Measurements from ENCODE around the gene CAPN5. TPM values are rescaled to one million over a fixed set of nuclear protein-coding genes. Genes with fewer than 3 reads are reported as not detected.

Gene CAPN5
- total and polyA plus RNA-seq, 4 donors = 10.7 to 43.1 (median 28.2) TPM

DNA sequence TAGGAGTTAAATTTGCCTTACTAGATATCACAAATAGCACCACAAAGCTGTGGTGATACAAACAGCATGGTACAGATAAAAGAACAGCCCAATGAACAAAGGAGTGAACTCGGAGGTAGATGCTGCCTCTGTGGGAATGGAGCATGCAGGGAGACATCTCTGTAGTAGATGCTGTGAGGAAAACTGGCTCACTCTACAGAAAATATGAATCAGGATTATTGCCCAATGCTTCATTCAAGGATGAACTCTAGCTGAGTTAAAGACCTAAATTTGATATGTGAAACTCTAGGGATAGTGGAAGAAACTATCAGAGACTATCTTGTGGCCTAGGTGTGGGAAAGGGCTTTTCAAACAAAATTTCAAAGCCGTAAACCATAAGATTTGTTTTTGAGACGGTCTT is 15.3 kb upstream of the CAPN5 start:
- Histone ChIP-seq H3K4me1 (ENCODE audit: control insufficient read depth, insufficient read depth, low read length) (peaks cover 16% of the 10 kb centered on the region), H3K27ac (ENCODE audit: low read depth, low read length) (no peak overlapping the region), H3K27me3 (ENCODE audit: control insufficient read depth, insufficient read depth, low read length) (no peaks in the 10 kb centered on the region), H3K9me3 (ENCODE audit: control insufficient read depth, insufficient read depth, low read length) (peaks cover 2% of the 10 kb centered on the region), H3K36me3 (ENCODE audit: control insufficient read depth, insufficient read depth, low read length) (no peaks in the 10 kb centered on the region), H3K4me3 (ENCODE audit: low read depth, low read length) (no peak overlapping the region)
- 95% methylated on average over 2 of the region's 3 CpGs for WGBS (ENCODE audit: insufficient coverage)
- DNase-seq (ENCODE audit: low read depth in 4 of 6, low spot score in 6 of 6) = no peak

DNA sequence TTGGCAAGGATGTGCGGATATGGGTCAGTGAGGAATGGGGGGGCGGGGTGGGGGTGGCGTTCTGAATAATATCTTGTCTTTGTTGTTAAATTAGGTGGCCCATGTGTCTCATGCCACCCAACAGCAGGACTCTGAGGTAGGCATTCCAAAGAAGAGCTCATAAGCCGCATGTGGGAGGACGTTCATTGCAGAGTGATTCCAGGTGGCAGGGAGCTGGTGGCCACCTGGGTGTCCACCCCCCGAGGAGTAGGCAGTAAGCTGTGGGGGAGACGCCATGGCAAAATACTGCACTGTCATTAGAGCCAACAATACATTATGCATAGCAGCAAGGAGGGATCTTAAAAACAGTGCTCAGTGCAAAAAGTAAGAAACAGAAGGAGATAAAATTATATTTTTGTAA is 14.3 kb upstream of the CAPN5 start:
- Histone ChIP-seq H3K4me1 (ENCODE audit: control insufficient read depth, insufficient read depth, low read length) (peaks cover 11% of the 10 kb centered on the region), H3K36me3 (ENCODE audit: control insufficient read depth, insufficient read depth, low read length) (no peaks in the 10 kb centered on the region), H3K27me3 (ENCODE audit: control insufficient read depth, insufficient read depth, low read length) (no peaks in the 10 kb centered on the region), H3K27ac (ENCODE audit: low read depth, low read length) (no peak overlapping the region), H3K9me3 (ENCODE audit: control insufficient read depth, insufficient read depth, low read length) (peaks cover 2% of the 10 kb centered on the region), H3K4me3 (ENCODE audit: low read depth, low read length) (no peak overlapping the region)
- 95% methylated on average over 3 of the region's 7 CpGs for WGBS (ENCODE audit: insufficient coverage)
- DNase-seq (ENCODE audit: low read depth in 4 of 6, low spot score in 6 of 6) = no peak

DNA sequence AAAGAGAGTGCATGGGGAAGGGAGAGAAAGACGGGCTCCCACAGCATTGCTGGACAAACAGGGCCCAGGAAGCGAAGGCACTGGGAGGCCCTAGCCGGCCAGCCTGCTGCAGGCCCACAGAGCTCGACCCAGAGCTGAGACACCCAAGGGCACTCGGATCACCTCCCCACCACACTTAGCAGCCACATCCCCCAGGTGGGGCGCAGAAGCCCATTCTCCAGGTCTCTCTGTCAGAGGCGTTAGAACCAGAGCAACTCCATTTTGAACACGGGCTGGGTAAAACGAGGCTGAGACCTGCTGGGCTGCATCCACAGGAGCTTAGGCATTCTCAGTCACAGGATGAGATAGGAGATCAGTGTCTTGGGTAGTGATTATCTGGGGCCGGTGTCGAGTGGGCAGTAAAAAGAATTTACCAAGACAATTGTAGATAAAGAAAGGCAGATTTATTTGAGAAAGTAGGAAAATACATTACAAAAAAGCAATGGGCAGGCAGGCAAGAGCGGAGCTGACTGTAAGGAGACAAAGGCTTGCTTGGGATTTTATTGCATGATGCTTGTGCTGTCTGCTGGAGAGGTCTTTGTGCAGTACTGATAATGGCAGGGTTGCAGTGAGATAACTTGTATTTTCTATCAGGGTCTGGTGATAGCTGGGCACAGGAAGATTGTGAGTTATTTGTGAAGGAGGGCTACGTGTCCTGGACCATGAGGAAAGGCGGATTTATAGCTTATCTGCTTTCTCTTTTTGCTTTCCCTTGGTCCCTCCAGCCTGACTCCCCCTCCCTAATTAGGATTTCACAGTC is 13.4 kb upstream of the CAPN5 start:
- Histone ChIP-seq H3K4me3 (ENCODE audit: low read depth, low read length) (no peak overlapping the region), H3K9me3 (ENCODE audit: control insufficient read depth, insufficient read depth, low read length) (peaks cover 2% of the 10 kb centered on the region), H3K27me3 (ENCODE audit: control insufficient read depth, insufficient read depth, low read length) (no peaks in the 10 kb centered on the region), H3K36me3 (ENCODE audit: control insufficient read depth, insufficient read depth, low read length) (no peaks in the 10 kb centered on the region), H3K4me1 (ENCODE audit: control insufficient read depth, insufficient read depth, low read length) (peaks cover 11% of the 10 kb centered on the region), H3K27ac (ENCODE audit: low read depth, low read length) (no peak overlapping the region)
- WGBS (ENCODE audit: insufficient coverage) = 65% methylated on average over 8 of the region's 14 CpGs
- DNase-seq (ENCODE audit: low read depth in 4 of 6, low spot score in 6 of 6) = peak in 1 of 6 donors; percentile 51

DNA sequence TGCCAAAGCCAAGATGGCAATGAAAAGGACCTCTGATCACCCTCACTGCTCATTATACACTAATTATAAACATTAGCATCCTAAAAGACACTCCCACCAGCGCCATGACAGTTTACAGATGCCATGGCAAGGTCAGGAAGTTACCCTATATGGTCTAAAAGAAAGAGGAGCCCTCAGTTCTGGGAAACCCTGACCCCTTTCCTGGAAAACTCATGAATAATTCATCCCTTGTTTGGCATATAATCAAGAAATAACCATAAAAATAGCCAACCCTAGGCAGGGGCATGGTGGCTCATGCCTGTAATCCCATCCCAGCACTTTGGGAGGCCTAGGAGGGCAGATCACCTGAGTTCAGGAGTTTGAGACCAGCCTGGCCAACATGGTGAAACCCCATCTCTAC is 12.7 kb upstream of the CAPN5 start:
- no peaks in the 10 kb centered on the region for H3K36me3 ChIP-seq (ENCODE audit: control insufficient read depth, insufficient read depth, low read length)
- H3K9me3 ChIP-seq (ENCODE audit: control insufficient read depth, insufficient read depth, low read length) = peaks cover 2% of the 10 kb centered on the region
- DNase-seq (ENCODE audit: low read depth in 4 of 6, low spot score in 6 of 6) = no peak
- H3K4me1 ChIP-seq (ENCODE audit: control insufficient read depth, insufficient read depth, low read length) = peaks cover 11% of the 10 kb centered on the region
- no peak overlapping the region for H3K4me3 ChIP-seq (ENCODE audit: low read depth, low read length)
- no peaks in the 10 kb centered on the region for H3K27me3 ChIP-seq (ENCODE audit: control insufficient read depth, insufficient read depth, low read length)
- 38% methylated on average over 1 of the region's 1 CpG for WGBS (ENCODE audit: insufficient coverage)
- no peak overlapping the region for H3K27ac ChIP-seq (ENCODE audit: low read depth, low read length)

DNA sequence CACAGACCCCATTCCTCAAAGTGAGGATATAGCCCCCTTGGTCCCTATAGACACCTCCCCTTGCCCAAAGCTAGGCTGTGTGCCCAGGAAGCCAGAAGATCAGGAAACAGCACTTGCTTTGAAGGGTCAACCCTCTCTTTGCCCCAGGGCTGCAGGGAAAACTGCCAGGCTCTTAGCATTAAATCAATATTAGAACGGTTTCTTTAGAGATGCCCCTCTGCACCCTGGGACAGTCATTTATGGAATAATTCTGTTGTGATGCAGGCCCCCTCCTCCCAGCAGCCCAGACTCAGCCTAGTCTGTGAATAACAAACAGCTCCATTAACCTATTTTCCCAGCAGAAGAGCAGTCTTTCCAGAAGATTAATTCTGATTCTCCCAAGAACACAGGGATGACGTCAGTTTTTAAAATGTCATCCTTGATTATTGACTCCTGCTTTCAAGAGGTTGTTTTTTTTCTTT is 11.6 kb upstream of the CAPN5 start:
- peaks cover 2% of the 10 kb centered on the region for H3K9me3 ChIP-seq (ENCODE audit: control insufficient read depth, insufficient read depth, low read length)
- peaks cover 11% of the 10 kb centered on the region for H3K4me1 ChIP-seq (ENCODE audit: control insufficient read depth, insufficient read depth, low read length)
- no peak overlapping the region for H3K27ac ChIP-seq (ENCODE audit: low read depth, low read length)
- H3K27me3 ChIP-seq (ENCODE audit: control insufficient read depth, insufficient read depth, low read length) = no peaks in the 10 kb centered on the region
- peak in 1 of 6 donors; percentile 68 for DNase-seq (ENCODE audit: low read depth in 4 of 6, low spot score in 6 of 6)
- H3K4me3 ChIP-seq (ENCODE audit: low read depth, low read length) = no peak overlapping the region
- WGBS (ENCODE audit: insufficient coverage) = no CpG with 5 or more reads among the region's 2 CpGs
- no peaks in the 10 kb centered on the region for H3K36me3 ChIP-seq (ENCODE audit: control insufficient read depth, insufficient read depth, low read length)

DNA sequence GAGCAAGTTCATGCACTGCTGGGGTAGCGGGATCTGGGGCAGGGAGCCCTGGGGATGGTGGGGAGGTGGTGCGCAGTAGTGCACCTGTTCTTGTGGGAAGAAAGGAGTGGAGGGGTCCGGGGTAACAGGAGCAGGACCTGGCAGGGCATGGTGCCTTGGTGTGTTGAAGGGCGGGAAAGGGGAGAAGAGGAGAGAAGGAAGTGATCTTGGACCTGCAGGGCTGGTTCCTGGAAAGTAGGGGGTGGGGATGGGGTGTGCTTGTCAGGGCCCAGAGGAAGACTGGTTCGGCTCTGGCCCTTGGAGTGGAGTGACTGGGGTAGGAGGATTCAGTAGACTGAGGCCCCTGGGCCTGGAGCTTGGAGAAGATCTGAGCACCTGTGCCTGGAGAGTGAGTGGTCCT is 10.9 kb upstream of the CAPN5 start:
- no peak overlapping the region for H3K4me3 ChIP-seq (ENCODE audit: low read depth, low read length)
- no peak overlapping the region for H3K27ac ChIP-seq (ENCODE audit: low read depth, low read length)
- no peak for DNase-seq (ENCODE audit: low read depth in 4 of 6, low spot score in 6 of 6)
- H3K36me3 ChIP-seq (ENCODE audit: control insufficient read depth, insufficient read depth, low read length) = no peaks in the 10 kb centered on the region
- H3K9me3 ChIP-seq (ENCODE audit: control insufficient read depth, insufficient read depth, low read length) = peaks cover 2% of the 10 kb centered on the region
- H3K27me3 ChIP-seq (ENCODE audit: control insufficient read depth, insufficient read depth, low read length) = no peaks in the 10 kb centered on the region
- H3K4me1 ChIP-seq (ENCODE audit: control insufficient read depth, insufficient read depth, low read length) = peaks cover 11% of the 10 kb centered on the region
- 98% methylated on average over 5 of the region's 5 CpGs for WGBS (ENCODE audit: insufficient coverage)

DNA sequence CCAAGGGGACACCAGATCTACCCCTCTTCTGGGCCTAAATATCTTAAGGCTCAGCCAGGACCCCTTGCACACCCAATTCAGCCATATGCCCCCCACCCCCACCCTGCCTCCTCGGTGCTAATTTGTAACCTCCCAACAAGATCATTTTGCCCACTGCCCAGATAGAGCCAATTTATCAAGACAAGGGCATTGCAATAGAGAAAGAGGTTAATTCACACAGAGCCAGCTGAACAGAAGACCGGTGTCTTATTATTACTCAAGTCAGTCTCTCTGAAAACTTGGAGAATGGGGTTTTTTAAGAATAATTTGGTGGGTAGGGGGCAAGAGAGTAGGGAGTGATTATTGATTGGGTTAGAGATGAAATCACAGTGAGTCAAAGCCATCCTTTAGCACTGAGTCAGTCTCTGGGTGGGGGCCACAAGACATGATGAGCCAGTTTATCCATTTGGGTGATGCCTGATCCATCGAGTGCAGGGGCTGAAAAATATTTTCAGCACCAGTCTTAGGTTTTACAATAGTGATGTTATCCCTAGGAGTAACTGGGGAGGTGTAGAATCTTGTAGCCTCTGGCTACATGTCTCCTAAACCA is 9.9 kb upstream of the CAPN5 start:
- Histone ChIP-seq H3K36me3 (ENCODE audit: control insufficient read depth, insufficient read depth, low read length) (no peaks in the 10 kb centered on the region), H3K9me3 (ENCODE audit: control insufficient read depth, insufficient read depth, low read length) (peaks cover 2% of the 10 kb centered on the region), H3K4me3 (ENCODE audit: low read depth, low read length) (no peak overlapping the region), H3K27me3 (ENCODE audit: control insufficient read depth, insufficient read depth, low read length) (no peaks in the 10 kb centered on the region), H3K27ac (ENCODE audit: low read depth, low read length) (no peak overlapping the region), H3K4me1 (ENCODE audit: control insufficient read depth, insufficient read depth, low read length) (peaks cover 11% of the 10 kb centered on the region)
- 64% methylated on average over 2 of the region's 3 CpGs for WGBS (ENCODE audit: insufficient coverage)
- no peak for DNase-seq (ENCODE audit: low read depth in 4 of 6, low spot score in 6 of 6)

DNA sequence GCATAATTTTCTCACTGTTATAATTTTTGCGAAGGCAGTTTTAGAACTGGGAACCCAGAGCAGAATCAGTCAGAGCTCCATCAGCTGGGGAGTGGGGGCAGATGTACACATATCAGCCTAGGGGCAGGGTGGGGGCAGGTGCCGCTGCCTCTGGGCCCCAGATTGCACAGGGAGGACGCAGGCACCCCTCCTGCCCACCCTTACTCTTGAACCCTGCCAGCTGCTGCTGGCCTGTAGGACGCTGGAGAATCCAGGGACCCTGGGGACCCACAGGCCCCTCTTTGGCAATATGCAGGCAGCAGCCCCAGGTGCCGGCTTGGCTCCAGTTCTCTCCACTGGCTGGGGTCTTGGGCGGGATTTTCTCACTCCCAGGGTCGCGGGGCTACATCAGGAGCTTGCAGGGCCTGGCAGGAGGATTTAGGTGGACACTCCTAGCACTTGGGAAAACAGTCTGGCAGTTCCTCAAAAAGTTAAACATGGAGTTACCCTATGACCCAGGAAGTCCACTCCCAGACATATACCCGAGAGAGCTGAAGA is 8.8 kb upstream of the CAPN5 start:
- Histone ChIP-seq H3K4me3 (ENCODE audit: low read depth, low read length) (no peak overlapping the region), H3K4me1 (ENCODE audit: control insufficient read depth, insufficient read depth, low read length) (peaks cover 9% of the 10 kb centered on the region), H3K9me3 (ENCODE audit: control insufficient read depth, insufficient read depth, low read length) (peaks cover 2% of the 10 kb centered on the region), H3K27me3 (ENCODE audit: control insufficient read depth, insufficient read depth, low read length) (no peaks in the 10 kb centered on the region), H3K36me3 (ENCODE audit: control insufficient read depth, insufficient read depth, low read length) (no peaks in the 10 kb centered on the region), H3K27ac (ENCODE audit: low read depth, low read length) (no peak overlapping the region)
- DNase-seq (ENCODE audit: low read depth in 4 of 6, low spot score in 6 of 6) = no peak
- 73% methylated on average over 6 of the region's 9 CpGs for WGBS (ENCODE audit: insufficient coverage)

DNA sequence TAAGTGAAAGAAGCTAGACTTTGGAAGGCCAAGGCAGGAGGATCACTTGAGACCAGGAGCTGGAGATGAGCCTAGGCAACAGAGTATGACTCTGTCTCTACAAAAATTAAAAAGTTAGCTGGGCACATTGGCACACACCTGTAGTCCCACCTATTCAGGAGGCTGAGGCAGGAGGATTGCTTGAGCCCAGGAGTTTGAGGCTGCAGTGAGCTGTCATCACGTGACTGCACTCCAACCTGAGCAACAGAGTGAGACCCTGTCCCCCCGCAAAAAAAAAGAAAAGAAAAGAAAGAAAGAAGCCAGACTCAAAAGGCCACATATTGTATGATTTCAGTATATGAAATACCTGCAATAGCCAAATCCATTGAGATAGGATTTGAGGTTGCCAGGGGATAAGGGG is 7.9 kb upstream of the CAPN5 start:
- no peak for DNase-seq (ENCODE audit: low read depth in 4 of 6, low spot score in 6 of 6)
- Histone ChIP-seq H3K27ac (ENCODE audit: low read depth, low read length) (no peak overlapping the region), H3K36me3 (ENCODE audit: control insufficient read depth, insufficient read depth, low read length) (no peaks in the 10 kb centered on the region), H3K4me3 (ENCODE audit: low read depth, low read length) (no peak overlapping the region), H3K4me1 (ENCODE audit: control insufficient read depth, insufficient read depth, low read length) (peaks cover 5% of the 10 kb centered on the region), H3K9me3 (ENCODE audit: control insufficient read depth, insufficient read depth, low read length) (peaks cover 2% of the 10 kb centered on the region), H3K27me3 (ENCODE audit: control insufficient read depth, insufficient read depth, low read length) (no peaks in the 10 kb centered on the region)
- no CpG with 5 or more reads among the region's 2 CpGs for WGBS (ENCODE audit: insufficient coverage)

DNA sequence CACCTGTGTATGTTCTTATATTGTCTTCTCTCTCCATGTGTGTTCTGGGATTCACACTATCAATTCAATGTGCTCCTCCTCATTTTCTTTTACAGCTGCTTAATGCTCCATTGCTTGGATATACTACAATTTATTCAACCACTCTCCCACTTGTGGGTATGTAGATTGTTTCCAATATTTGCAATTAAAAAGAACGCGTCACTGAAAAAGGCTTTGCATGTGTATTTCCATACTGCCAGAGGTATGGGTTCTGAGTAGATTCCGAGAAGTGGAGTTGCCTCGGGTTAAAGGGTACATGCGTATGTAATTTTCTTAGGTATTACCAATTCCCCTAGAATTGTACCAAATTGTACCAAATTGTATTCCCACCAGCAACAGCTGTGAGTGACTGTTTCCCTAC is 7.0 kb upstream of the CAPN5 start:
- WGBS (ENCODE audit: insufficient coverage) = no CpG with 5 or more reads among the region's 5 CpGs
- peaks cover 5% of the 10 kb centered on the region for H3K4me1 ChIP-seq (ENCODE audit: control insufficient read depth, insufficient read depth, low read length)
- no peaks in the 10 kb centered on the region for H3K27me3 ChIP-seq (ENCODE audit: control insufficient read depth, insufficient read depth, low read length)
- H3K36me3 ChIP-seq (ENCODE audit: control insufficient read depth, insufficient read depth, low read length) = no peaks in the 10 kb centered on the region
- H3K27ac ChIP-seq (ENCODE audit: low read depth, low read length) = no peak overlapping the region
- no peak for DNase-seq (ENCODE audit: low read depth in 4 of 6, low spot score in 6 of 6)
- H3K9me3 ChIP-seq (ENCODE audit: control insufficient read depth, insufficient read depth, low read length) = peaks cover 2% of the 10 kb centered on the region
- H3K4me3 ChIP-seq (ENCODE audit: low read depth, low read length) = no peak overlapping the region

All from spinal cord (tissue), 10 donors.